ENCODE measurements around the gene DES.
"Not testable (repeated sequence)": the region's sequence is repeated elsewhere in the genome, so short reads cannot be mapped to it uniquely, and the experiment has no call there.

The DES gene

DNA sequence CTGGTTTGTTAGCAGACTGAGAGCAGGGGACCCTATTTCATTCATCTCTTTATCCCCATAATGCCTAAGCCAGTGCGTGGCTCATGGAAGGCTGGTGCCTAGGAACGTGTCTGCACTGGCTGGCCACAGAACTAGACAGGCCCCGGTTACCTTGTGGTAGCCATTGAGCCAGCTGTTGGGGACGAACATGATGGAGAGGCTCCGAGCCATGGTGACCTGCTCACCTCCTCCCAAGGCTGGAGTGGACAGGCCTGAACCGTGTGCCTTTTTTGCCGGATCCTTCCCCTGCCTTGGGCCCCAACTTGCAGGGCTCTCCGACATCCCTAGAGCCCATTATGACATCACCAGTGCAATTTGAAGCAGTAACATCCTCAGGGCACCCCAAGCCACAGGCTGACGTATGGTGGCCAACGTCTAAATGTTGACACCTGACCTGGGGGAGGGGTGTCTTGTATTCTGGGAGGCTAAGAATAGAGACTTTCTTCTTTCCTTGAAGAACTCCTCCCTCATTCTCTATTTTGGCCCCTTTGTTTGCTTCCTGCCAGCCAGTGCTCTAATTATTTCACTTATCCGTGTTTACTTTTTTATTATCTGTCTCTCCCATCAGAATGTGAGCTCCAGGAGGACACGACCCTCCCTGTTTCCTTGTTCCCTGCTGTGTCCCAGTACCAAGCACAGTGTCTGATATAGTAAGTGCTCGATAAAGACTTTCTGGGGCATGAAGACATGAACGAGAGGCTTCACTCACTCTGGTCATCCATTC is 18.3 kb upstream of the DES start:
- no peak for DNase-seq (ENCODE audit: low read depth in 2 of 2)

GRCh38 chr2:219400562-219400961 is 17.6 kb upstream of the DES start:
- no peak for DNase-seq (ENCODE audit: low read depth in 2 of 2)

DNA sequence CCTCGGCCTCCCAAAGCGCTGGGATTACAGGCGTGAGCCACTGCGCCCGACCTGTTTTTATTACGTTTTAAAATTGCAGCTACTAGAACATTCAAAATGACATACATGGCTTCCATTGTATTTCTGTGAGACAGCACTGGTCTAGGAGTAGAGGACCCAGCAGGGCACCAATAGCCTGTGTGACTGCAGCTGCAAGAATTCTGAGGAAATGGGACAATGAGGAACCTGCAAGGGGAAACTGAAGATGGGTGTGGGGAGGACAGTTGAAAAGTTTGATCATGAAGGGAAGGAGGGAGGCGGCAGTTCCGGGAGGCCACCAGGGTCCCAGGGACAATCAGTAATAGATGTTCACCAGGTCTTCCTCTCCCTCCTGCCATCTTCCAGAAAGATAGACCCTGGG is 16.6 kb upstream of the DES start:
- DNase-seq (ENCODE audit: low read depth in 2 of 2), result no peak

- DNase-seq (ENCODE audit: low read depth in 2 of 2), result peak; percentile 19 to 44
Measured at GRCh38 chr2:219402665-219403515, 15.3 kb upstream of the DES start.

DNA sequence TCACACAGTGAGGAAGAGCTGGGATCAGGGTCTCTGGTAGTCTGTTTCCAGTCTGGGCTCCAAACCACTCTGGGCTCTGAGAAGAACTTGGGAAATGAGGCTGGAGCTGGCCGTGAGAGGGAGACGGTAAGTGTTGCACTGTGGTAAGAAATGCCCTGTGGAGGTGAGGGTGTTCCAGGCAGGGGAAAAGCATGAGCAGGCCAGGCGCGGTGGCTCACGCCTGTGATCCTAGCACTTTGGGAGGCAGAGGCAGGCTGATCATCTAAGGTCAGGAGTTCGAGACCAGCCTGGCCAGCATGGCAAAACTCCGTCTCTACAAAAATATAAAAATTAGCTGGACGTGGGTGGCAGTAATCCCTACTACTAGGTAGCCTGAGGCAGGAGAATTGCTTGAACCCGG is 14.3 kb upstream of the DES start:
- no peak for DNase-seq (ENCODE audit: low read depth in 2 of 2)

DNA sequence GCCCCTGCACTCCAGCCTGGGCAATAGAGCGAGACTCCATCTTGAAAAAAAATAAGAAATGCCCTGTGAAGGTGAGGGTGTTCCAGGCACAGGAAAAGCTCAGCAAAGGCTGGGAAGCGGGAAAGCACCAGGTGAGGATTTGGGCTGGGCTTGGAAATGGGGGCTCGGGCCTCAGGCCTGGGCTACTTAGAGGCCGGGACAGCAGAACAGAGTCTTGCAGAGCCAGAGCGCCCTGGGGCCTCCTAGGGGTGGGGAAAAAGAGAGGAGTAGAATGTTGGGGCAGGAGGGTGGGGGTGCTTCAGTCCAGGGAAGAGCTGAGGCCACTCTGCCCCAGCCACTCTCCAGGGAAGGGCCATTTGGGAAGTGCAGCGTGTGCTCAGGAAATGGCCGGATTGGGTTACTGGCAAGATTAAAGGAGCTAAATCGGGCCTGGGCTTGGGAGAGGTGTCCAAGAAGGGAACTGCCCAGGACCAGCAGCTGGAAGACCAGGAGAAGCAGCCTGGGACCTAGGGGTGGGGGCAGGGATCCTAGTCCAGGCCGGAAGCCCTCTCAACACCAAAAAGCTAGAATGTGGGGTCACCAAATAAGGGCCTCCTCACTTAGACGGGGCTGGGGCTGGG is 13.8 kb upstream of the DES start:
- no peak for DNase-seq (ENCODE audit: low read depth in 2 of 2)

GRCh38 chr2:219404954-219405353 is 13.2 kb upstream of the DES start:
- no peak for DNase-seq (ENCODE audit: low read depth in 2 of 2)

GRCh38 chr2:219405451-219405850 is 12.7 kb upstream of the DES start:
- DNase-seq (ENCODE audit: low read depth in 2 of 2), result no peak

GRCh38 chr2:219405958-219406860 is 12.0 kb upstream of the DES start:
- no peak for DNase-seq (ENCODE audit: low read depth in 2 of 2)

GRCh38 chr2:219406861-219407230 is 11.3 kb upstream of the DES start:
- no peak for DNase-seq (ENCODE audit: low read depth in 2 of 2)

GRCh38 chr2:219407343-219407742 is 10.8 kb upstream of the DES start:
- DNase-seq (ENCODE audit: low read depth in 2 of 2), result not testable (repeated sequence)

- DNase-seq (ENCODE audit: low read depth in 2 of 2), result no peak
Measured at GRCh38 chr2:219408204-219408603, 10.0 kb upstream of the DES start.

DNA sequence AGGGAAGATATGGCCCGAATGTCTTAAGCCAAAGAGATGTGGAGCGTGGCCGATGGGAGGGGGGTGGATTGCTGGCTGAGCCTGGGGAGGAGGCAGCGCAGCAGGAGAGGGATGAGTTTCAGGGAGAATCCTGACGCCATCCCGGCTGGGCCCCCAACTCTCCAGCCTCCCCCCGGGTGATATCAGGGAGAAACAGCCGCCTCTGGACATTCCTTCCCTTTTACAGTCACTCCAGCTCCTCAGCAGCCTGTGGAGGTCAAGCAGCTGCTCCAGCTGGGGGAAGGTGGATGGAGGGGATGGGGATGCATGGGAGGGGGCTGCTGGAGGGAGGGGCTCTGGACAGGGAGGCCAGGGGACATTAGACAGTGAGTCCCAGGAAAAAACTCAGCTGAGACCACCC is 9.5 kb upstream of the DES start:
- DNase-seq (ENCODE audit: low read depth in 2 of 2), result no peak

- no peak for DNase-seq (ENCODE audit: low read depth in 2 of 2)
Measured at GRCh38 chr2:219409619-219410018, 8.6 kb upstream of the DES start.

- DNase-seq (ENCODE audit: low read depth in 2 of 2), result no peak
Measured at GRCh38 chr2:219410390-219410789, 7.8 kb upstream of the DES start.

DNA sequence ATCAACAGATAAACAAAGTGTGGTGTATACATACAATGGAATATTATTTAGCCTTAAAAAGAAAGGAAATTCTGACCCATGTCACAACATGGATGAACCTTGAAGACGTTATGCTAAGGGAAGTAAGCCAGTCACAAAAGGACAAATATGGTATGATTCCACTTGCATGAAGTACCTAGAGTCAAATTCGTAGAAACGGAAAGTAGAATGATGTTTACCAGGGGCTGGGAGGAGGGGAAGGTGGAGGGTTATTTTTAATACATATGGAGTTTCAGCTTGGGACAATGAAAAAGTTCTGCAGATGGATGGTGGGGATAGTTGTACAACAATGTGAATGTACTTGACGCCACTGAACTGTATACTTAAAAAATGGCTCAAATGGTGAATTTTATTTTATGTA is 3.3 kb upstream of the DES start:
- DNase-seq (ENCODE audit: low read depth in 2 of 2), result no peak

- DNase-seq (ENCODE audit: low read depth in 2 of 2), result no peak
Measured at GRCh38 chr2:219415580-219416234, 2.5 kb upstream of the DES start.

DNA sequence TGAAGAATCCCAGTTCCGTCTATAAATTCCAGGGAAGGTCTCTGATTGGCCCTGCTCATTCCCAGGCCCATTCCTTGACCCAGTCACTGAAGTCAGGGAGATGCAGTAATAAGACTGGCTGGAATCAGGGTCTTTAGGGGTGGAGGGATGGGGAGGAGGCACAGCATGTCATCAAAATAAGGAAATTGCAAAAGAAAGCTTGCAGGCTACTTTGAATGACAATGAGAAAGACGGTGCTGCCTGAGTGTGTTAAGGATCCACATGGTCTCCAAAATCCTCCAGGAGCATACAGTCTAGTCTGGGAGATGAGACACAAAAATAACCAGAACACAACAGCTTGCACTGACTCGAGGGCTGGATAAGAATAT is 2.0 kb upstream of the DES start:
- DNase-seq (ENCODE audit: low read depth in 2 of 2), result no peak

DNA sequence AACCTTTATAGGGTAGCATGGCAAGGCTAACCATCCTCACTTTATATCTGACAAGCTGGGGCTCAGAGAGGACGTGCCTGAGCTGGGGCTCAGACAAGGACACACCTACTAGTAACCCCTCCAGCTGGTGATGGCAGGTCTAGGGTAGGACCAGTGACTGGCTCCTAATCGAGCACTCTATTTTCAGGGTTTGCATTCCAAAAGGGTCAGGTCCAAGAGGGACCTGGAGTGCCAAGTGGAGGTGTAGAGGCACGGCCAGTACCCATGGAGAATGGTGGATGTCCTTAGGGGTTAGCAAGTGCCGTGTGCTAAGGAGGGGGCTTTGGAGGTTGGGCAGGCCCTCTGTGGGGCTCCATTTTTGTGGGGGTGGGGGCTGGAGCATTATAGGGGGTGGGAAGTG is 1.2 kb upstream of the DES start:
- DNase-seq (ENCODE audit: low read depth in 2 of 2), result no peak

- DNase-seq (ENCODE audit: low read depth in 2 of 2), result peak in 1 of 2 donors; percentile 36
Measured at GRCh38 chr2:219417374-219417773, 803 bp upstream of the DES start.

DNA sequence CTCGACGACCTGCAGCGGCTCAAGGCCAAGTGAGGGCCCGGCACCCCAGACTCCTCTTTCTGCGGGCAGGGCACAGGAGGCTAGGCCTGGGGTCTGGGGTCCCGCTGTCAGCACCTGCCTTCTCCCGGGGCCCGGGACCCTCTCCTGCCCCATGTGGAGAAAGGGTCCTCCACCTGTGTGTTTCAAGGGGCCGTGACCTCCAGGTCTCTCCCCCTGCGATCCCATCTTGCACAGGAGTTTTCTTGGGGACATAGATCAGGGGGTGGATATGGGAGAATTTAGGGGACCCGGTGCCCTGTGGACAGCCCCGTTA is 791 bp downstream of the DES start:
- DNase-seq (ENCODE audit: low read depth in 2 of 2), result no peak
